Measurements from ENCODE around the gene ITGB8.

The ITGB8 gene

GRCh38 chr7:20343941-20344340 is 13.2 kb downstream of the ITGB8 start:
- no peak for DNase-seq (ENCODE audit: low spot score)

DNA sequence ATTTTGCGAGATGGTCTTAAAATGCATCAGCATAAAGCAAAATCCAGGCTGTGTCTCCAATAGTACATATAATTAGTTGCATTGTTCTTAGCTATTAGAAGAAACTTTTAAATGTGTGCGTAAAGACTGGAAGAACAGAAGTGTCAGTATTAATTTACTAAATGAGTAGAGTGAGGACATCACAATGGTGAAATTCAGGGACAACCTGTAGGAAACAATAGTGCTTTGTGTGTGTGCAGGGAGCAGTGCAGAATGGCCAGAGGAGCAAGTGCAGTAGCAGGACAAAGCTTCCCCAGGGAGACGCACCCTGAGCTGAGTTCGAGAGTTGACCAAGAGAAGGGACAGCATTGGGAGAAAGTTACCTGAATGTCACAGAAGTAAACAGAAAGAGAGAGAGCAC is 13.7 kb downstream of the ITGB8 start:
- DNase-seq (ENCODE audit: low spot score): no peak

GRCh38 chr7:20346577-20346976 is 15.9 kb downstream of the ITGB8 start:
- DNase-seq (ENCODE audit: low spot score): no peak

DNA sequence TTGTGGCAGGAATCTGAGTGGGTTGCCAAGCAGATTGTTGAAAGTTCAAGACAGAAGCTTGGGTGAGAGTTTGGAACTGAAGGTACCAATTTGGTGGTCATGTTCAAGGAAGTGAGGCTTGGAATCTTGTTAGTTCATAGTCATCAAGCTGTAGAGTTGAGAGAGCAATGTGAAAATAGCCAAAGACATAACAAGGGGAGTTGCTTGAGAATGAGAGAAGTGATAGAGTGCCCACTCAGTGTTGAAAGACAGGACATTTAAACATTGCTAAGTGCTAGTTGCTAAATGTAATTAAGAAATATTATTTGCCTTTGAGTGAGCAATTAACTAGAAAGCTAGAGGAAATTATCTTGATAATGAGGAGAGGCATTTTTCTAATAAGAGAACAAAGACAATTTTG is 17.0 kb downstream of the ITGB8 start:
- DNase-seq (ENCODE audit: low spot score): no peak

DNA sequence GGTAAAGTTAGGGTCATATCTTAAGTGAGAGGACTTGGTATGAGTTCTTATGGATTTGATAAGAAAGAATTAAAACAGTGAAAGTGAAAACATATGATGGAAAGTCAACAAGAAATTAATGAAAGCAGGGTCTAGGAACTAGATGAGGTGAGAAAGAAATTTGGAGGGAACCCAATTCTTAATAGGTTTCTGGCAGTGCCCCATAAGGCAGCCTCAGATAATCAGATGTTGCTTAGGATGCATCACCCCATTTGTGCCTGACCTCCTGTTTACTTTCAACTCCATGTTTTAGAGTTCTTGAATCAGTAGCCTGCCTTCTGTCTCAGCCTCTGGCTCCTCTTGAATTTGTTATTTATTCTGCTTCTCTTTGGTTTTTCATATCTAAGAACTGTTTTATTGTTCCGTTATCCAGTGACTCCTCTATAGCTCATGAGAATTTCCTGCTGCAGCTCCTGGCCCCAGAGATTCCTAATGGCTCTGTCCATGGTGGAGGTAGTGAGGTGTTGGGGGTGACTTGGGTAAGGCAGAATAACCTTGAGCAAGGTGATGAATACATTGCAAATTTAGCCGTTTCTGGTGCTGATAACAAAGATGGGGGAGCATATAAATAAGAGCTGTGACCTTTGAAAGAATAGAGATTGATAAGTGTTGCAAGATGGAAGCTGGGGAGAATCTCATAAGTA is 17.6 kb downstream of the ITGB8 start:
- no peak for DNase-seq (ENCODE audit: low spot score)

GRCh38 chr7:20350518-20350951 is 19.8 kb downstream of the ITGB8 start:
- peak; percentile 22 for DNase-seq (ENCODE audit: low spot score)

GRCh38 chr7:20350996-20351692 is 20.4 kb downstream of the ITGB8 start:
- no peak for DNase-seq (ENCODE audit: low spot score)

DNA sequence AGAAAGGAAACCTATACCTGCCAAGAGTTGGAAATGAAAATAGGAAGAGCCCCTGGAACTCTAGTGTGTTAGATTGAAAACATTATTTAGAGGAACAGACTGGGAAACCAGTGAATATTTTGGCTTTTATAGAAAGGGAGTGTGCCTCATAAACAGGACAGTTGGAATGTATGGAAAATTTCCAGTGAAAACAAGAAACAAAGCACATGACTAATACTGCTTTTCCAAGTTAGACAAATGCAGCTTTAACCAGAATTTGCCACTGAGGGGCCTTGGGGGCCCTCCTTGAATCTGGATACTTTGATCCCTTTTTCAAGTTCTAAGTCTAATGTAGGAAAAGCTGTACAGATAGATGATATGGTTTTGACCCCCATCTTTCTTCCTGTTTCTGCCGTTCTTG is 21.2 kb downstream of the ITGB8 start:
- DNase-seq (ENCODE audit: low spot score): peak; percentile 53

GRCh38 chr7:20352573-20353306 is 22.0 kb downstream of the ITGB8 start:
- DNase-seq (ENCODE audit: low spot score): peak; percentile 66

GRCh38 chr7:20354610-20355528 is 24.2 kb downstream of the ITGB8 start:
- DNase-seq (ENCODE audit: low spot score): no peak

DNA sequence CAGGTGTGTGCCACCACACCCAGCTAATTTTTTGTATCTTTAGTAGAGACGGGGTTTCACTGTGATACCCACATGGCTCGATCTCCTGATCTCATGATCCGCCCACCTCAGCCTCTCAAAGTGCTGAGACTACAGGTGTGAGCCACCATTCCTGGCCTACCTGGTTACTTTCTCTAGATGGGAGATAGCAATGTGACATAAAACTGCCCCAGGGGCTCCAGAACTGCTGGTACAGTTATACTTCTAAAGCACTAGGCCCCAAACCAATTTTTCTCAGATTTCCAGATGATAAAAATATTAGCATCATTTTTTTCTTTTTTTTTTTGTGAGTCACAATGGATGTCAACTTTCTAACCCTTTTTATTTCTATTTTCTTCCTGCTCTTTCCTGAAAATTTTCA is 27.4 kb downstream of the ITGB8 start:
- no peak for DNase-seq (ENCODE audit: low spot score)

DNA sequence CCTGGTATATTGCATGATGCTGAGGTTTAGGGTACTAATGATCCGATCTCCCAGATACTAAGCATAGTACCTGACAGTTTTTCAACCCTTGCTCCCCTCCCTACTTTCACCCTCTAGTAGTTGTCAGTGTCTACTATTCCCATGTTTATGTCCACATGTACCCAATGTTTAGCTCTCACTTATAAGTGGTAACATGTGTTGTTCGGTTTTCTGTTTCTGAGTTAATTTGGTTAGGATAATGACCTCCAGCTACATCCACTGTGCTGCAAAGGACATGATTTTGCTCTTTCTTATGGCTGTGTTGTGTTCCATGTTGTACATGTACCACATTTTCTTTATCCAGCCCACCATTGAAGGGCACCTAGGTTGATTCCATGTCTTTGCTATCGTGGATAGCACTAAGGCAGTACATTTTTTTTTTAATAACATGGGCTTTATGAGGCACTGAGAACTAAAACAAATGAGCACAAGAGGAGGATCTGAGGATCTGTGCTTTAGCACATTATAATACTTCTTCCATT is 28.1 kb downstream of the ITGB8 start:
- DNase-seq (ENCODE audit: low spot score): no peak

- DNase-seq (ENCODE audit: low spot score): no peak
Observed at GRCh38 chr7:20359341-20359963, 28.8 kb downstream of the ITGB8 start.

DNA sequence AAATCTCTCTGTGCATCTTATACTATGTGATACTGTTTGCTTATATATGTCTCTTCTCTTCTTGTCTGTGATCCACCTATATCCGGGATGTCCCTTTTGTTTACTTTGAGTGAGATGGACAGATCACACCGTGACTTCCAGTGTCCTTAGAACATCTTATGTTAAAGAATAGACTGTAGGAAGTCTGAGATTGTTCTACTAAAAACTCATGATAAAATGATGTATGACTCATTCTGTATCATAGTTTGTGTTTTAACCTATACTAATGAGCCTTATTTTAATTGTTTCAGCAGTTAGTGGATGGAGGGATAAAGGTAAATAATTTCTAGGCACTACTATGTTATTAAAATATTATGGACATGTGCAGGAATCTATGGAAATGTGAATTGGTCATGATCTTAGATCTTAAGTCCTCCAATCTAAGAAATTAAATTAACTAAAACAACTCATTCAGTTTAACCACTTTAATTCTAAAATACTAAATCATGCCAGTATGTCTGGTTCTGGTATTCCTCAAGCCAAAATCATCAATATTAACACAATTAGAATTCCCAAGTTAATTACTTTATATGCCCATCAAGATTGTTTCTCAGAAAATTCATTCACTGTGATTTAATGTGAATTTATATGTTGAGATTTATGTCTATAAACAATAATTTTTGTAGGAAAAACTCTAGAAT is 32.0 kb downstream of the ITGB8 start:
- DNase-seq (ENCODE audit: low spot score): no peak

- DNase-seq (ENCODE audit: low spot score): no peak
Observed at GRCh38 chr7:20364571-20365196, 34.0 kb downstream of the ITGB8 start.

GRCh38 chr7:20365486-20365885 is 34.8 kb downstream of the ITGB8 start:
- peak; percentile 21 for DNase-seq (ENCODE audit: low spot score)

DNA sequence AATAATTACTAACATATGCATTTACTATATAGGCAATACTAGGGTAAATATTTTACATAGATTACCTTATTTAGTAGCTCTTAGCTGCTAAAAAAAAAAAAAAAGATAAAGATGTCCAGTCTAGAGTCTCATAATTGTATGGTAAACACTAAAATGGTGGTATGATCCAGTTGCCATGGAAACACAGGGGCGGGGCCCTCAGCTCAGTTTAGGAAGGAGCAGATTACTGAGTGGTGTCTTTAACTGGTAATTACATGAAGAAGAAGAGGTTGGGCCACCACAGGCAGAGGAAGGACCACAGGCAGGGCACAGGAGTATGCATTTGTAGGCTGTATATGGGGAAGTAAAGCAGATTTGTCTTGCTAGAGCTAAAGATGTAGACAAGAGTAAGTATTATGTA is 43.7 kb downstream of the ITGB8 start:
- DNase-seq (ENCODE audit: low spot score): no peak

GRCh38 chr7:20376796-20377195 is 46.1 kb downstream of the ITGB8 start:
- DNase-seq (ENCODE audit: low spot score): no peak

DNA sequence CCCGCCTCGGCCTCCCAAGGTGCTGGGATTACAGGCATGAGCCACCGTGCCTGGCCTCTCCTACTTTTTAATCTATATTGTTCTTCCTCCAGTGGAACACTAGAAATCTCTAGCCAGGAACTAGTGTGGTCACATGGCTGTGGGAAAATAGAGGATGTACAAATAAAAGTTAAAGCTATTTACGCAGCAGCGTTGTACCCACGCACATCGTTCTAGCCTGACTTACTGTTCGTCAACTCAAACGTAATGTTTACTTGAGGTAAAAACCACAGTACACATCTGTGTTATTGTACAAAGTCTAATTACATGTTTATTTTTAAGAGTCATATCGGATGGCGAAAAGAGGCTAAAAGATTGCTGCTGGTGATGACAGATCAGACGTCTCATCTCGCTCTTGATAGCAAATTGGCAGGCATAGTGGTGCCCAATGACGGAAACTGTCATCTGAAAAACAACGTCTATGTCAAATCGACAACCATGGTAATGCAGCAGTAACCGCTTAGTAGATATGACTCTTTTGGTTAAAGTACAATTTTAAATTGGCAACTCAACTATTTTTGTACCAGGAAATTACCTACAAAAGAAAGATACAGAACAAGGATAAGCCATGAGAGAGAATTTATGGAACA is 50.8 kb downstream of the ITGB8 start:
- no peak for DNase-seq (ENCODE audit: low spot score)

DNA sequence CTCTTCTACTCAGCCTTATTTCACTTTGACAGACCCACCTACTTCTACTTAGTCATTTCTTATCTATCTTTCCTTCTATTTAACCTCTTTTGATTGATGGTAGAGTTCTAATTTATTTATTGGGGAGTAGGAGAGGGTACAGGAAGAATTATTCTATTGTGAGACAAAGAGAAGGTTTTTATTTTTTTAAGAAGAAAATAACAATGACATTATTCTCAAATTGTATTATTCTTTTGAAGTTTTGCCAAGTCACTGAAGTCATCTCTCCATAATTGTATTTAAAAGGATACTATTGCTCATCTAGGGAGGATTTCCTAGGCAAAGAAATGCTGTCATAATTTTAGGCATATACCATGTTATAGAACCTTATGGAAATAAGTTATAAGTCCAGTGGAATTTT is 52.7 kb downstream of the ITGB8 start:
- no peak for DNase-seq (ENCODE audit: low spot score)

Data from AG20443 (cell line).